ENCODE measurements around the gene CSGALNACT2.
"Not testable (repeated sequence)": the region's sequence is repeated elsewhere in the genome, so short reads cannot be mapped to it uniquely, and the experiment has no call there.

CSGALNACT2 gene

DNA sequence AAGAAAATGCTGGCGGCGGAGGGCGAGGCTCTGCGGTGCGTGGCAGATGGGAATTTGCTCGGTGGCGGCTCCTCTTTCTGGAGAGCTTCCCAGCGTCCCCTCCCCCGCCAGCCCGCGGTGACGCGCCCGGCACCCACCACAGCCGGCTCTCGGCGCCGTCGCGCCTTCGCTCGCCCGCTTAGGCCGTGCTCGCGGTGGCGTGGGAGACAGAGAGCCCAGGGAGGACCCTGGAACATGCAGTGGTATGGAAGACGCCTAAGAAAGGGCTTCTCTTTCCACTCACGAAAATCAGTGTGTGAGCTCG lies 576 bp upstream of the CSGALNACT2 start:
- FAIRE-seq (no peak), DNase-seq (ENCODE audit: low spot score) (peak; percentile 22)

- FAIRE-seq (no peak), DNase-seq (ENCODE audit: low spot score) (no peak)
Measured at GRCh38 chr10:43138757-43139241, 554 bp downstream of the CSGALNACT2 start.

DNA sequence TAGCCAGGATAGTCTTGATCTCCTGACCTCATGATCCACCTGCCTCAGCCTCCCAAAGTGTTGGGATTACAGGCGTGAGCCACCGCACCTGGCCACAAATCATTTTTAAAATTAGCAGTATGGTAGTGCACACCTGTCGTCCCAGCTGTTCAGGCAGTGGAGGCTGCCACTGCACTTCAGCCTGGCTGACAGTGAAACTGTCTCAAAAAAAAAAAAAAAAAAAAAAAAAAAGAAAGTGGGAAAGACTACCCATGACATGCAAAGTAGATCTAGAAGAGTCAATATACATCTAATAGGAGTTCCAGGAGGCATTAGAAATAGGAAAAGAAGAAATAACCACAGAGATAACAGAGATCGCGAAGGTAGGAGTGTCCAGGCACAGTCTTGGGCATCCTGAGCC lies 3.2 kb downstream of the CSGALNACT2 start:
- no peak for DNase-seq (ENCODE audit: low spot score)
- no peak for FAIRE-seq

- FAIRE-seq: no peak
- no peak for DNase-seq (ENCODE audit: low spot score)
Measured at GRCh38 chr10:43145311-43145710, 7.1 kb downstream of the CSGALNACT2 start.

DNA sequence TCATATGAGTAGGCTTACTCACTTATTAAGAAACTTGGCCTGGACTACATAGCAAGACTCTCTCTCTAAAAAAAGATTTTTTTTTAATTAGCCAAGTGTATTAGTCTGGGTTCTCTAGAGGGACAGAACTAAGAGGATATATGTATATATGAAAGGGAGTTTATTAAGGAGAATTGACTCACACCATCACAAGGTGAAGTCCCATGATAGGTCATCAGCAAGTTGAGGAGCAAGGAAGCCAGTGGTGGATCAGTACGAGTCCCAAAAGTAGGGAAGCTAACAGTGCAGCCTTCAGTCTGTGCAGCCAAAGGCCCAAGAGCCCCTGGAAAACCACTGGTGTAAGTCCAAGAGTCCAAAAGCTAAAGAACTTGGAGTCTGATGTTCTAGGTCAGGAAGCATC lies 7.7 kb downstream of the CSGALNACT2 start:
- not testable (repeated sequence) for FAIRE-seq; DNase-seq (ENCODE audit: low spot score)

GRCh38 chr10:43151371-43151770 lies 13.1 kb downstream of the CSGALNACT2 start:
- no peak for DNase-seq (ENCODE audit: low spot score)
- FAIRE-seq: no peak

GRCh38 chr10:43153901-43154300 lies 15.7 kb downstream of the CSGALNACT2 start:
- DNase-seq (ENCODE audit: low spot score) (no peak), FAIRE-seq (no peak)

- no peak for FAIRE-seq
Measured at GRCh38 chr10:43155221-43155620, 17.0 kb downstream of the CSGALNACT2 start.

GRCh38 chr10:43155741-43156140 lies 17.5 kb downstream of the CSGALNACT2 start:
- no peak for FAIRE-seq
- no peak for DNase-seq (ENCODE audit: low spot score)

More at GRCh38 chr10:43155221-43155620, 17.0 kb downstream of the CSGALNACT2 start:
- no peak for DNase-seq (ENCODE audit: low spot score)

DNA sequence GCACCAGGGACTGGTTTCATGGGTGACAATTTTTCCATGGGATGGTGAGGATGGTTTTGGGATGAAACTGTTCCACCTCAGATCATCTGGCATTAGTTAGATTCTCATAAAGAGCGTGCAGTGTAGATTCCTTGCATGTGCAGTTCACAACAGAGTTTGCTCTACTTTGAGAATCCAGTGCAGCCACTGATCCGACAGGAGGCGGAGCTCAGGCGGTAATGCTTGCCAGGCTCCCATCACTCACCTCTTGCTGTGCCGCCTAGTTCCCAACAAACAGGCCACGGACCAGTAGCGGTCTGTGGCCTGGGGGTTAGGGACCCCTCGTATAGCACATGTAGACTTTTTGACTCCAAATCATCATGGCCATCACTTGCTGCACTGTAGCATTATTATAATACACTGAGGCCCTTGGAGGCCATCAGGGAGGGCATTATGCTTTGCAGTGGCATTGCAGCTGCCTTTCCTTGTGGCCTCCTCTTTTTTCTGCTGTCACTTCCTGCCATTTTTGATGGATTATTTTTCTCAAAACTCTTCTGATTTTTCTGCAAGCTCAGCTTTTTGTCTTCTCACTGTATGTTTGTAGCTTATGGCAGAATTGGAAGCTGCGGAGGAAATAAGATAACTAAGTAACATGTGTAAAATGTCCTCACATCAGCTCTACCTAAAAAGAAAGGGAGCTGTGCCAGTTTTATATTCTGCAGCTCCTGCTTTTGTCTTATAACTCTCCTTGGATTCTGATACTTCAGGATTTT lies 18.5 kb downstream of the CSGALNACT2 start:
- DNase-seq (ENCODE audit: low spot score) (no peak), FAIRE-seq (no peak)

- no peak for FAIRE-seq
- no peak for DNase-seq (ENCODE audit: low spot score)
Measured at GRCh38 chr10:43158636-43159035, 20.4 kb downstream of the CSGALNACT2 start.

DNA sequence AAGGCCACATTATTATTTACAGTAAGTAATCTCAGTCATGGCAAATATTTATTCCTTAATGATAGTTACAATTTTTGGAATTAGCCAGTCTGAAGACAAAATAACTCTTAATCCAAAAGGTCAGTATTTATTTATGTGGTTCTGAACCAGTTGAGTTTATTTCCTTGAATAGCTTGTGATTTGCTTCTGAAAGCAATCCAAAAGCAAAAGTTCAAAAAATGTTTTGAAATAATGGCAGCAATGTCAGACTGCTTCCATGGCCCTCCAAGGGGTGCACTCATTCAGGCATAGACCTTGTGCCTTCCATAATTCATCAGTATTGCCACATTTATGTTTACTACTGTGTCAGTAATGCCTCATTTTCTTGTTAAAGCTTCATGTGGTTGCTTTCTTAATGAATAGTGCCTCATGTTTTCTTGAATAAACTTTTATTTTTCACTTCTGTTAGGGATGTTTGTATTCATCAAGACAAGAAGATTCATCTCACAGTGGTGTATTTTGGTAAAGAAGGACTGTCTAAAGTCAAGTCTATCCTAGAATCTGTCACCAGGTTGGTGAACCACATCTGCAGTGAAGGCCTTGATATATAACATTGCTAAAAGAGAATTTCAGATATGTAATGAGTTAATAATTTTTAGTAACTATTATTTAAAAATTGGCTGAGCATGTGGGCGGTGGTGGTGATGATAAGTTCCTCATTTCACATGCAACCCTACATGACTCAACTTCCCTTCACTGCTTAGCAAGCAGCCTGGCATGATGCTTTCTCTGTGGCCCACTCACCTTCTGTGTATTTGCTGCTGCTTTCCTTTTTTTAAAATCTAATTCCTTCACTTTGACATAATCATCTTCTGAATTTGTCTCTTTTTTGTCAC lies 22.0 kb downstream of the CSGALNACT2 start:
- FAIRE-seq (peak; percentile 24), DNase-seq (ENCODE audit: low spot score) (peak; percentile 20)

DNA sequence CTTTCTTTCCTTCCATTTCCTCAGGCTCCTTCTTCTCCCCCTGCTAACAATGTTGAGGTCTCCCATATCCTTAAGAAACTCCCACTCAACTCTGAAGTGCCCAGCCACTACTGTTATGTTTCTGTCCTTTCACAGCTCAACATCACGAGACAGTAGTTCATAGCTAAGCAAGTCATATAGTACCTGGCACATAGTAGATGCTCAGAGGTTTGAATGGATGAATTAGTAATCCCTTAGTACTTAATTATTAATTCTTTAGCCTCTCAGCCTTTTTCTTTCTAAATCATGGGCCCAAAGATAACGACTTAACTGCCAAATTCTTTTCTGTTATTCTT lies 22.6 kb downstream of the CSGALNACT2 start:
- DNase-seq (ENCODE audit: low spot score) (peak; percentile 11), FAIRE-seq (no peak)

- FAIRE-seq (no peak), DNase-seq (ENCODE audit: low spot score) (no peak)
Measured at GRCh38 chr10:43162604-43163003, 24.4 kb downstream of the CSGALNACT2 start.

GRCh38 chr10:43166207-43166879 lies 28.1 kb downstream of the CSGALNACT2 start:
- FAIRE-seq (no peak), DNase-seq (ENCODE audit: low spot score) (no peak)

DNA sequence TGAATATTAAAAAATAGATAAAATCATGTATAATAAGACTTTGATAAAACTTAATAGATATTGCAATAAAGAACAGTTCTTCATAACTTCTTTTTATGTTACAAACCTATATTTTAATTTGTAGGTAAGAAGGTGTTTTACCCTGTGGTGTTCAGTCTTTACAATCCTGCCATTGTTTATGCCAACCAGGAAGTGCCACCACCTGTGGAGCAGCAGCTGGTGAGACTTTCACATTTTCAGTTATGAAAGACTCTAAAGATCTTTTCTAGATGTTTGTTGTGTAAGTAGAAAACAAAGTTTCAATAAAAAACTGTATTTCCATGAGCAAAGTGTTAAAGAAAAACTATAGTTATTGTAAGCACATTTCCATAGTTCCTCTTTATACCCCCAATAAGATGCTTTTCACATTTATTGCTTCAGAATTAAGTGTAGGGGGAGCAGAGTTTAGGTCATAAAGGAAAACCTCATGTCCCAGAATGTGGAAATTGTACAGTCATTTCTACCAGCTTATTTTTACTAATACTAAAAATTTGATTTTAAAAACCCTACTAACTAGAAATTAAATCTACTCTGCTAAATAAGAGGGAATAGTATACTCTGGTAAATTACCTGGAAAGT lies 28.7 kb downstream of the CSGALNACT2 start:
- DNase-seq (ENCODE audit: low spot score) (no peak), FAIRE-seq (no peak)

- no peak for DNase-seq (ENCODE audit: low spot score)
- peak; percentile 4 for FAIRE-seq
Measured at GRCh38 chr10:43167498-43167889, 29.2 kb downstream of the CSGALNACT2 start.

DNA sequence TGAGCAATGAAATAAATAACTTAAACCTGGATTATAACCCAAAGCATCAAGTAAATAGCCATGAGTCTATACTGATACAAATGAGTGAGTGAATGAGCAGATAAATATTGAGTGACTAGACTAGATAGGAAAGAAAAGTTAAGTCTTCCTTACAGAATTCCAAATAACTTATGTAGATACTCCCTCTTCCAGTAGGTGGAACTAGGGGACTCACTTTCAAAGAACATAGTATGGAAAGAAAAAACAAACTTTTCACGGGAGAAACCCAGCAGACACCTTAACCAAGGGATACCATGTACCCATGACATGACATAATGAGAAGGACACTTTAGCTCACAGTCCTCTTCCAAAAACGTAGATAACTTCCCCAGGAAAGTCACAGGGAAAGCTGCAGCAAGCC lies 32.2 kb downstream of the CSGALNACT2 start:
- DNase-seq (ENCODE audit: low spot score): no peak
- FAIRE-seq: no peak

GRCh38 chr10:43172645-43173044 lies 34.4 kb downstream of the CSGALNACT2 start:
- FAIRE-seq: no peak
- DNase-seq (ENCODE audit: low spot score): no peak

GRCh38 chr10:43173120-43173519 lies 34.9 kb downstream of the CSGALNACT2 start:
- DNase-seq (ENCODE audit: low spot score) (no peak), FAIRE-seq (no peak)

DNA sequence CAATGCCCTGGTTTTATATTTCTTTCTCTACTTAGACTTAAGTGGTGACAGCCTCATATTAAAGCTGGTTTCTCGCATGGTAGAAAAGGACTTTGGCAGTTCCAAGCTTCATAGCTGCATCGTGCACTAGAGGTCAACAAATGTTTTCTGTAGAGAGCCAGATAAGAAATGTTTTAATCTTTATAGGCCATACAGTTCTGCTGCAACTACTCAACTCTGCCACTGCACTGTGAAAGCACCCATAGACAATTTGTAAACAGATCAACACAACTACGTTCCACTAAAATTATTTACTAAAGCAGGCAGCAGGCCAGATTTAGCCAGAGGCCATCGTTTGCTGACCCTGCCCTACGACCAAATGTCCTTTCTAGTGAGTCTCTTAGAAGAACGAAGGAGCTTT lies 36.7 kb downstream of the CSGALNACT2 start:
- DNase-seq (ENCODE audit: low spot score) (no peak), FAIRE-seq (no peak)

GRCh38 chr10:43176271-43176670 lies 38.0 kb downstream of the CSGALNACT2 start:
- DNase-seq (ENCODE audit: low spot score) (peak; percentile 44), FAIRE-seq (no peak)
